ENCODE data around the gene VEZF1.
A peak's percentile ranks its signal among the peaks of the same experiment; 100 is the strongest.

VEZF1 gene

DNA sequence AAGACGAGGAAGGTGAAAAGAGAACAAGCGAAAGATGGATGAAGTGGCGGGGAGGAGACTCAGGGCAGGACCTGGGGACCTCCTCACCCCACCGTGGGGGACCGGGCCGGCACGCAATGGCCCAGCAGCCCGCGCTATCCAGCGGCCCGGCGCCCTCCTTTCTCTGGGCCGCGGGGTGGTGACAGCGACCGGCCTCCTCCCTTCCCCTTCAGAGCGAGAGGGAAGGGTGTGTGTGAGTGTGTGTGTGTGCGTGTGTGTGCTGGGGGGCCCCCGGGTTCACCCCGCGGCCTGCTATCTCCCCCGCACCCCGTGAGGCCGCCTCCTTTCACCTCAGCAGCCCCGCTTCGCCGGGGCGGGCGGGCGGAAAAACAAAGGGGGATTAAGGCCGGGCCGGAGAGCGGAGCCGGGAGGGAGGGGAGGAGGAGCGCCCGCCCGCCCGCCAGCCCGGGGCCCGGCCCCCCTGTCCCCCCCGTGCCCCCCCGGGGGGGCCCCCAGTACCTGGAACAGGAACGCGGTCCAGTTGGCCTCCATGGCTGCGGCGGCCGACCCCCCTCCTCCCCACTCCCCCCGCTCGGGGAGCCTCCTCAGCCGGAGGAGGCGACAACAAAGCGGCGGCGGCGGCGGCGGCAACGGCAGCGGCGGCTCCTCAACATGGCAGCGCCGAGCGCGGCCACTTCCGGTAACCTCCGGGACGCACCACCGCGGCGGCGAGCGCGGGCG is at the start of gene VEZF1:
Gene VEZF1, minus strand, starts transcription at position 674 of the 720 bp plus-strand sequence. Its CDS starts 143 bp downstream, at position 531.
- no peak for DNase-seq

DNA sequence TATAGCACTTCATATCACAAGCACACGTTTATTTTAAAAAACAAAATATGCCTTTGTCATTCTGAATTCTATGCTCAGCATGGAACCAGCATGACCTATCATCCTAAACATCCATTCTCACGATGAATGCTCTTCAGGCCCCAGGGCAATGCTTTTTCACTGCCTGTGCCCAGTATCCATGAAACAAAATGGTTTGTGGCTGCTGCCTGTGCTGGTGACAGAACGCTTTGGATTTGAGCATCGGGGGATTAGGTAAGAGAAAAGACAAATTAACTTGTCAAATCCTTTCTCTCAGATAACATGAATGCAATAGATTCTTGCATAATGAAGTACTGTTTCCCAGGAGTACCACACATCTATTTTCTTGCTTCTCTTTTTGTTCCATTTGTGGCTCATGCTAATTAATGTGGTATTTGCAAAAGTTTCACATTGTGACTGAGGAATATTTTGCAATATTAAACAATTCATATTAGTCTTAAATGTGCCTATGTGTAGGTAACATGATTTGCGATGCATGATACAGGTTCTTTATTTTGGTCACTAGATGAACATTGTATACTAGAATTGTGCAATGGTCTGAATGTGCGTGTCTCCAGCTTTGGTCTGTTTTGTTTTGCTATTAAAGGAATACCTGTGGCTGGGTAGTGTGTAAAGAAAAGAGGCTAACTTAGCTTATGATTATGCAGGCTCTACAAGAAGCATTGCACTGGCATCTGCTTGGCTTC is 44.8 kb upstream of the VEZF1 start:
- no peak for DNase-seq

- DNase-seq: no peak
Measured at GRCh38 chr17:58028578-58028977, 40.5 kb upstream of the VEZF1 start.

GRCh38 chr17:58020401-58020800 is 32.3 kb upstream of the VEZF1 start:
- no peak for DNase-seq

- DNase-seq: no peak
Measured at GRCh38 chr17:58019521-58019920, 31.5 kb upstream of the VEZF1 start.

DNA sequence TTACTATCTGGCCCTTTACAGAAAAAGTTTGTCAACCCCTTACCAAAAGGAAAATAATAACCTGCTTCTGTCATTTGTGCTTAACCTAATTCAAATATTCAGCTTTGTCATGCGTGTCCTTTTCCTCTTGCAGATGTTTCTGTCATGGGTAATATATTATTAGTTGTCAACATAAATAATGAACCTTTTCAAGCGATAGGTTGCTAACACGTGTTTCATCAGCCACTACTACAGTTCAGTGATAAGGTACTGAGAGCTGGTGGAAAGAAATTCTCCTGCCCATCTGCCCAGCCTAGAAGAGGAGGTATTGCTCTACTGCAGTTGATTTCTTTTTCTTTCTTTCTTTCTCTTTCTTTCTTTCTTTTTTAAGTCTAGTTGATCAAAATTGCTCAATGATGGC is 31.0 kb upstream of the VEZF1 start:
- DNase-seq: no peak

- DNase-seq: no peak
Measured at GRCh38 chr17:58010067-58010799, 22.2 kb upstream of the VEZF1 start.

- no peak for DNase-seq
Measured at GRCh38 chr17:58007781-58008706, 20.0 kb upstream of the VEZF1 start.

- peak; percentile 85 for DNase-seq
Measured at GRCh38 chr17:58006924-58007780, 19.1 kb upstream of the VEZF1 start, which contains the start of gene SRSF1. SRSF1 (minus strand) TSS chr17:58007246; CDS start chr17:58007137, 109 bp downstream.

- DNase-seq: no peak
Measured at GRCh38 chr17:58006560-58006923, 18.5 kb upstream of the VEZF1 start.

- no peak for DNase-seq
Measured at GRCh38 chr17:58005728-58006559, 17.9 kb upstream of the VEZF1 start.

- DNase-seq: no peak
Measured at GRCh38 chr17:58005031-58005727, 17.1 kb upstream of the VEZF1 start.

DNA sequence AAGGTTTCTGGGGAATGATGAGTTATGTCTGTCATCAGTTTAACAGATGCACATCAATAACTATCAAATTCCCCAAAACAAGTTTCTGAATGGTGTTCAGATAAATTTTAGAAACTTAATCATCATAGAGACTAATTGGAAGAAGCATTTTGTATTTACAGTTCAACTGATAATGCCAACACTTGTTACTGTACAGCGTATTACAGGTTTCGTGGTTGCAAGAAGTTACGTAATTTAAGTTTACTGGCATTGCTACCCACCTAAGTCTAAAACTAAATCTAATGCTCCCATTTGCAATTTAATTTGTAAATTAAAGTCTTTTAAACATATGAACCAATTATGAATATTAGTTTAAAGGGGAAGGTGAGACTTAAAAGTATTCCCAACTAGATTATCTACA is 16.0 kb upstream of the VEZF1 start:
- DNase-seq: no peak

- DNase-seq: no peak
Measured at GRCh38 chr17:58002973-58003372, 14.9 kb upstream of the VEZF1 start.

GRCh38 chr17:58002154-58002948 is 14.3 kb upstream of the VEZF1 start:
- no peak for DNase-seq

DNA sequence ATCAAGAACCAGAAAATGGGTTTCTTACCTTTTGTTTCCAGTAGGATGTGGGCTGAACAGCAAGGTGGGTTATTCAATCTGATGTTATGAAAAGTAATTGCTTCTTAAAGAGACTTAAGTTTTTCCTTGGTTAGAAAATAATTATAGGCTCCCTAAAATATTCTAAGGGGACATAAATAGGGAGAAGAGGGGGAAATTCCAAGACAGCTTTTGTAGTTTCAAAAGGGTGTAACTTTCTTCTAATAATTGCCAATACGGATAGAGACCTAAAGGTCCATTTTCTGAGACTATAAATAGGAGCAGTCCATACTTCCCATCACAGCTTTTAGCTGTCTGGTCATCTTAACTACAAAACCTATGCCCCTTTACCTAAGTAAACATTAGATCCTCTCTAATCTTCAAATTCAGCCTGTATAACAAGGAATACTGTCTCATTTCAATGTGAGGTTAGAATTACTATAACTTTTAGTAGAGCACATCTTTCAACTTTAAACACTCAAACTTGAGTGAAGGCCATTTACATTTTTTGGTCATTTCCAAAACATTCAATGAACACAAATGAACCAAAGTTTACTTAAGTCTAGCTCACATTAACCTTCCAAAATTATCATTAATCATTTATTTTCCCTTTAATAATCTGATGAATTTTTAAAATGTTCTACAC is 13.5 kb upstream of the VEZF1 start:
- DNase-seq: no peak

GRCh38 chr17:57999496-58000017 is 11.5 kb upstream of the VEZF1 start:
- DNase-seq: peak; percentile 49

- DNase-seq: no peak
Measured at GRCh38 chr17:57999010-57999495, 11.0 kb upstream of the VEZF1 start.

All from NCI-H187 treated with DMSO at 0.1 percent for 48 hours (cell line).